ENCODE data around the gene DNASE2B.

GRCh38 chr1:84427250-84428188 lies 29.2 kb downstream of the DNASE2B start:
- TF ChIP-seq CTCF (IDR thresholded peaks at IDR 0.05; ENCODE audit: low read depth, low read length) (no peak), MYC (IDR thresholded peaks at IDR 0.05; ENCODE audit: low read depth, low read length) (no peak), POLR2A (IDR thresholded peaks at IDR 0.05; ENCODE audit: extremely low read depth, insufficient read length) (no peak)
